Transverse colon (tissue), 4 donors: ENCODE measurements around the gene CRYBG1. TPM values are rescaled to one million over a fixed set of nuclear protein-coding genes. Genes with fewer than 3 reads are reported as not detected.
A peak's percentile ranks its signal among the peaks of the same experiment; 100 is the strongest.

Experiments
- DNase-seq: peaks from one replicate; pipeline ENCODE4 v3.0.0-alpha.2; 2019
- H3K27ac ChIP-seq, 4 donors: fragments of 200-600 bp; sonication (generic); 2 replicates each; pipeline ENCODE4 v1.5.1; 2016 to 2018; ENCODE audit warnings: inconsistent platforms in 4 of 4
- H3K27me3 ChIP-seq: fragments of 200-600 bp; sonication (generic); 2 replicates; pipeline ENCODE4 v1.5.1; 2017; ENCODE audit warnings: inconsistent platforms
- H3K36me3 ChIP-seq, 4 donors: fragments of 200-600 bp; sonication (generic); 2 replicates each; pipeline ENCODE4 v1.5.1; 2017 to 2019; ENCODE audit warnings: inconsistent platforms in 4 of 4
- H3K4me1 ChIP-seq, 4 donors: fragments of 200-600 bp; sonication (generic); 2 replicates each; pipeline ENCODE4 v1.5.1; 2017 to 2020; ENCODE audit warnings: inconsistent platforms in 4 of 4
- H3K4me3 ChIP-seq, 4 donors: fragments of 200-600 bp; sonication (generic); 1 replicate in 1 of 4; 2 replicates in 3 of 4; pipeline versions ENCODE4 v1.5.1 to v1.6.1; 2017 to 2019; ENCODE audit warnings: inconsistent platforms in 4 of 4
- H3K9me3 ChIP-seq, 2 donors: fragments of 200-600 bp; sonication (generic); 2 replicates each; pipeline ENCODE4 v1.5.1; 2017 to 2019; ENCODE audit warnings: inconsistent platforms in 2 of 2
- EP300 ChIP-seq: sonication (generic); formaldehyde crosslinking; IDR thresholded peaks from one replicate; pipeline ENCODE4 v1.6.1; 2017; ENCODE audit warnings: antibody characterized with exemption, low read depth
- POLR2A ChIP-seq: fragments of 450-650 bp; IDR thresholded peaks from one replicate; pipeline ENCODE4 v1.6.1; 2016; ENCODE audit warnings: antibody characterized with exemption, mild to moderate bottlenecking, moderate library complexity
- POLR2AphosphoS5 ChIP-seq, 3 donors: sonication (generic); formaldehyde crosslinking; IDR thresholded peaks; one replicate each; pipeline ENCODE4 v1.6.1; 2016; ENCODE audit warnings: antibody characterized with exemption in 3 of 3
- WGBS, 2 donors: methylation state at CpG; one replicate each; pipeline ENCODE4 v1.1.5; 2018; ENCODE audit warnings: low coverage in 1 of 2; 5-methylcytosine and 5-hydroxymethylcytosine counted together
- in situ Hi-C, 4 donors: fragments of 200-750 bp; cut with MboI; loops; one replicate each; pipeline versions ENCODE4 v1.15.0 to v1.15.1; 2017; ENCODE audit warnings: low sequenced_read_pairs in 3 of 4, low pct_ligation_motif_present in 1 of 4, low pct_unique_long_range_greater_than_20kb in 1 of 4
- intact Hi-C: fragments of 100-400 bp; cut with DNase I; formaldehyde crosslinking; loops from one replicate; pipeline ENCODE4 v1.15.1; 2023; ENCODE audit warnings: low total_unique reads
- total RNA-seq, 4 donors: library from RNA; depleted of rRNA; stranded (reverse); fragments of >200 nt; gene quantifications; one replicate each; pipeline ENCODE4 v1.1.0, GENCODE V29; 2016
- TF ChIP-seq, protein P1 (sequence below), 5 experiments: fragments of 200-600 bp in 3 of 5; fragments of 450-650 bp in 2 of 5; sonication (generic) in 3 of 5; IDR thresholded peaks; 1 replicate in 2 of 5; 2 replicates in 3 of 5; pipeline ENCODE4 v1.5.1; 2016 to 2017; ENCODE audit warnings: antibody characterized with exemption in 5 of 5, inconsistent platforms in 3 of 5, mild to moderate bottlenecking in 2 of 5, moderate library complexity in 1 of 5

CRYBG1 gene
- total RNA-seq, 4 donors from 2014 or later: 64.3 to 112 (median 70.2) TPM

GRCh38 chr6:106522562-106523250 is 162.2 kb downstream of the CRYBG1 start:
- TF ChIP-seq, protein P1, sequence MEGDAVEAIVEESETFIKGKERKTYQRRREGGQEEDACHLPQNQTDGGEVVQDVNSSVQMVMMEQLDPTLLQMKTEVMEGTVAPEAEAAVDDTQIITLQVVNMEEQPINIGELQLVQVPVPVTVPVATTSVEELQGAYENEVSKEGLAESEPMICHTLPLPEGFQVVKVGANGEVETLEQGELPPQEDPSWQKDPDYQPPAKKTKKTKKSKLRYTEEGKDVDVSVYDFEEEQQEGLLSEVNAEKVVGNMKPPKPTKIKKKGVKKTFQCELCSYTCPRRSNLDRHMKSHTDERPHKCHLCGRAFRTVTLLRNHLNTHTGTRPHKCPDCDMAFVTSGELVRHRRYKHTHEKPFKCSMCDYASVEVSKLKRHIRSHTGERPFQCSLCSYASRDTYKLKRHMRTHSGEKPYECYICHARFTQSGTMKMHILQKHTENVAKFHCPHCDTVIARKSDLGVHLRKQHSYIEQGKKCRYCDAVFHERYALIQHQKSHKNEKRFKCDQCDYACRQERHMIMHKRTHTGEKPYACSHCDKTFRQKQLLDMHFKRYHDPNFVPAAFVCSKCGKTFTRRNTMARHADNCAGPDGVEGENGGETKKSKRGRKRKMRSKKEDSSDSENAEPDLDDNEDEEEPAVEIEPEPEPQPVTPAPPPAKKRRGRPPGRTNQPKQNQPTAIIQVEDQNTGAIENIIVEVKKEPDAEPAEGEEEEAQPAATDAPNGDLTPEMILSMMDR (IDR thresholded peaks at IDR 0.05): no peak
- TF ChIP-seq POLR2A (no peak), EP300 (no peak), POLR2AphosphoS5 (IDR thresholded peaks at IDR 0.05) (no peak)
- intact Hi-C loops (no loop called here), in situ Hi-C loops (no loop called here)
- Histone ChIP-seq H3K27me3 (no peaks in the 10 kb centered on the region), H3K27ac (peak overlapping the region in 3 of 4 donors; percentile 66 to 72 (median 66)), H3K4me3 (peak overlapping the region in 1 of 4 donors; percentile 26), H3K9me3 (no peaks in the 10 kb centered on the region), H3K36me3 (no peaks in the 10 kb centered on the region), H3K4me1 (peaks cover 3 to 66% (median 27%) of the 10 kb centered on the region in 4 donors)
- WGBS, 2 donors: 54 to 64% methylated on average over 6 of the region's 6 CpGs
- DNase-seq: no peak

DNA sequence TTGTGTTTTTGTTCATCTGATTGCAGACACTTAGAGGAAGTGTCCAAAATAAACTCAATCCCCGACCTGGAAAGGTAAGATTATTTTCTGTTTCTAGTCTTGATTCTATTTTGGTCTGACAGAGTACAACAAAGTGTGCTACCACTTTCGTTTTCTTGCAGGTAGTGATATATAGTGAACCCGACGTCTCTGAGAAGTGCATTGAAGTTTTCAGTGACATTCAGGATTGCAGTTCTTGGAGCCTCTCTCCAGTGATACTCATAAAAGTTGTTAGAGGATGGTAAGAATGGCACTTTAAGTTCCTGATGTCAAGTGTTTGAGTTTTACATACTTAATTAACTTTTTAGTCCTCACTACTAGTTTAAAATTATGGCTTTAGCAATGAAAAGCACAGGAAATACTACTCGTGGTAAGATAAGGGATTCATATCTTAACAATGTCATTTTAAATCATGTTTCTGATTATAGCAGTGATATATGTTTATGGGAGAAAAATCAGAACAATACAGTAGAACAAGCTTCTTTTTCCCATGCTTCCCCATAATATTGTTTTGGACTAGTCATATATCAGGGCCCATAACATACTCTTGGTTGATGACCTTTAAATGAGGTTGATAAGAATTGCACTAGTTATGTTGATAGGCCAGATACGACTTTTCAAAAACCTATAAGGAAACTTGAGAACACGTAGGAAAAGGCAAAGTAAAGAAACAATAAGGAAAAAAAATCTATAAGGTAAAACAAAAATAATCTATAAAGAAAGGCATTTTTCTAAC is 164.8 kb downstream of the CRYBG1 start:
- Histone ChIP-seq H3K27me3 (no peaks in the 10 kb centered on the region), H3K9me3 (no peaks in the 10 kb centered on the region), H3K36me3 (peaks cover 0 to 16% (median 1%) of the 10 kb centered on the region in 4 donors), H3K4me1 (peaks cover 3 to 51% (median 22%) of the 10 kb centered on the region in 4 donors), H3K4me3 (peak overlapping the region in 1 of 4 donors; percentile 32), H3K27ac (peak overlapping the region; percentile 60 to 72 (median 66))
- in situ Hi-C loops (no loop called here), intact Hi-C loops (no loop called here)
- WGBS, 2 donors: 9 to 19% methylated on average over 7 of the region's 7 CpGs
- TF ChIP-seq, protein P1 (IDR thresholded peaks at IDR 0.05): no peak
- peak in 1 of 3 donors; percentile 66 for TF ChIP-seq POLR2AphosphoS5 (IDR thresholded peaks at IDR 0.05)
- no peak for DNase-seq

- H3K9me3 ChIP-seq: no peaks in the 10 kb centered on the region
- H3K27me3 ChIP-seq: no peaks in the 10 kb centered on the region
- H3K36me3 ChIP-seq: peaks cover 0 to 16% (median 2%) of the 10 kb centered on the region in 4 donors
- TF ChIP-seq POLR2A (no peak), POLR2AphosphoS5 (IDR thresholded peaks at IDR 0.05) (no peak), EP300 (no peak)
- TF ChIP-seq, protein P1 (IDR thresholded peaks at IDR 0.05): no peak
- WGBS, 2 donors: 46 to 74% methylated on average over 1 of the region's 1 CpG
- intact Hi-C loops: no loop called here
- peak overlapping the region; percentile 60 to 72 (median 66) for H3K27ac ChIP-seq
- no peak overlapping the region for H3K4me3 ChIP-seq
- DNase-seq: no peak
- in situ Hi-C loops: no loop called here
- peaks cover 3 to 46% (median 22%) of the 10 kb centered on the region in 4 donors for H3K4me1 ChIP-seq
Observed at GRCh38 chr6:106525882-106526275, 165.4 kb downstream of the CRYBG1 start.

GRCh38 chr6:106527117-106527516 is 166.6 kb downstream of the CRYBG1 start:
- intact Hi-C loops (no loop called here), in situ Hi-C loops (no loop called here)
- no peak overlapping the region for H3K4me3 ChIP-seq
- TF ChIP-seq, protein P1 (IDR thresholded peaks at IDR 0.05): no peak
- TF ChIP-seq POLR2A (no peak), EP300 (no peak), POLR2AphosphoS5 (IDR thresholded peaks at IDR 0.05) (no peak)
- H3K27ac ChIP-seq: no peak overlapping the region
- no peaks in the 10 kb centered on the region for H3K9me3 ChIP-seq
- peaks cover 3 to 40% (median 21%) of the 10 kb centered on the region in 4 donors for H3K4me1 ChIP-seq
- H3K27me3 ChIP-seq: no peaks in the 10 kb centered on the region
- peaks cover 0 to 16% (median 2%) of the 10 kb centered on the region in 4 donors for H3K36me3 ChIP-seq
- no peak for DNase-seq
- 85 to 88% methylated on average over 2 of the region's 2 CpGs for WGBS, 2 donors
